HEK293 (cell line): ENCODE data around the gene LARGE1.

ENCODE experiments used
- CTCF ChIA-PET: fragments of 350-600 bp; formaldehyde crosslinking; extraction: SDS; loops from one replicate; lab custom pipeline; 2021; ENCODE audit warnings: antibody characterized with exemption; lab: Yijun Ruan, JAX
- POLR2A ChIA-PET: fragments of 300-600 bp; formaldehyde crosslinking; extraction: SDS; loops from one replicate; lab custom pipeline; 2020; ENCODE audit warnings: antibody characterized with exemption, inconsistent platforms; lab: Yijun Ruan, JAX
- H3K27ac ChIP-seq: fragments of 200-500 bp; sonication (Bioruptor generic); 2 replicates; pipeline ENCODE4 v1.5.1; 2014; ENCODE audit warnings: low read depth, low read length, control low read depth, inconsistent platforms; ENCODE audit errors: extremely low read depth
- H3K36me3 ChIP-seq, 2 experiments: fragments of 200-500 bp in 1 of 2; sonication (Bioruptor generic) in 1 of 2; 1 replicate in 1 of 2; 2 replicates in 1 of 2; pipeline ENCODE4 v1.5.1; 2014 to 2017; ENCODE audit warnings: inconsistent platforms in 2 of 2, low read length in 2 of 2; ENCODE audit not compliant: control insufficient read depth in 2 of 2, insufficient read depth in 1 of 2
- H3K4me1 ChIP-seq: fragments of 200-500 bp; sonication (Bioruptor generic); 2 replicates; pipeline ENCODE4 v1.5.1; 2014; ENCODE audit warnings: mild to moderate bottlenecking, low read length, inconsistent platforms; ENCODE audit not compliant: control insufficient read depth, insufficient read depth
- H3K4me3 ChIP-seq: 2 replicates; pipeline ENCODE4 v1.5.1; 2011; ENCODE audit warnings: low read depth, mild to moderate bottlenecking, control low read depth, low read length, moderate library complexity
- H3K9me3 ChIP-seq: fragments of 200-500 bp; sonication (Bioruptor generic); 2 replicates; pipeline ENCODE4 v1.5.1; 2014; ENCODE audit warnings: low read depth, low read length, inconsistent platforms; ENCODE audit not compliant: control insufficient read depth, insufficient read depth
- AEBP2 ChIP-seq: fragments of 450-650 bp; formaldehyde crosslinking; IDR thresholded peaks from 2 replicates; pipeline ENCODE4 v1.5.1; 2016; ENCODE audit warnings: missing biosample characterization, missing genetic modification characterization, borderline replicate concordance
- EGR2 ChIP-seq: fragments of 450-650 bp; formaldehyde crosslinking; IDR thresholded peaks from 2 replicates; pipeline ENCODE4 v1.5.1; 2016; ENCODE audit warnings: low read depth, missing biosample characterization, missing genetic modification characterization
- GLIS1 ChIP-seq: fragments of 450-650 bp; formaldehyde crosslinking; IDR thresholded peaks from 2 replicates; pipeline ENCODE4 v1.5.1; 2016; ENCODE audit warnings: missing biosample characterization, missing genetic modification characterization
- HOXC10 ChIP-seq: sonication (generic); formaldehyde crosslinking; IDR thresholded peaks from 2 replicates; pipeline ENCODE4 v1.8.1; 2023; ENCODE audit warnings: mild to moderate bottlenecking, missing genetic modification reagents
- IKZF3 ChIP-seq: fragments of 450-650 bp; IDR thresholded peaks from 2 replicates; pipeline ENCODE4 v1.5.0; 2018; ENCODE audit warnings: missing biosample characterization, mild to moderate bottlenecking, missing genetic modification characterization, moderate library complexity
- KLF10 ChIP-seq: fragments of 450-650 bp; IDR thresholded peaks from 2 replicates; pipeline ENCODE4 v1.5.1; 2018; ENCODE audit warnings: missing biosample characterization, mild to moderate bottlenecking, missing genetic modification characterization
- MYNN ChIP-seq: fragments of 450-650 bp; formaldehyde crosslinking; IDR thresholded peaks from 2 replicates; pipeline ENCODE4 v1.5.1; 2016; ENCODE audit warnings: missing biosample characterization, missing genetic modification characterization, borderline replicate concordance
- PRDM1 ChIP-seq: fragments of 450-650 bp; formaldehyde crosslinking; IDR thresholded peaks from 2 replicates; pipeline ENCODE4; 2016; ENCODE audit warnings: missing biosample characterization, missing genetic modification characterization
- SETDB1 ChIP-seq: IDR thresholded peaks from one replicate; pipeline ENCODE4 v1.6.1; 2017; ENCODE audit warnings: mild to moderate bottlenecking, low read length, moderate library complexity, mixed read lengths; ENCODE audit not compliant: insufficient read length
- SP2 ChIP-seq: fragments of 450-650 bp; formaldehyde crosslinking; IDR thresholded peaks from 2 replicates; pipeline ENCODE4 v1.5.1; 2016; ENCODE audit warnings: missing biosample characterization, missing genetic modification characterization
- YY2 ChIP-seq: fragments of 450-650 bp; formaldehyde crosslinking; IDR thresholded peaks from 2 replicates; pipeline ENCODE4 v1.5.1; 2016; ENCODE audit warnings: missing biosample characterization, missing genetic modification characterization
- ZBTB21 ChIP-seq: fragments of 450-650 bp; formaldehyde crosslinking; IDR thresholded peaks from 2 replicates; pipeline ENCODE4 v1.5.1; 2017; ENCODE audit warnings: missing biosample characterization, missing genetic modification characterization
- ZFHX2 ChIP-seq: fragments of 450-650 bp; formaldehyde crosslinking; conservative IDR thresholded peaks from 2 replicates; pipeline ENCODE4 v1.5.1; 2016; ENCODE audit warnings: missing biosample characterization, missing genetic modification characterization
- ZFP3 ChIP-seq: fragments of 450-650 bp; formaldehyde crosslinking; IDR thresholded peaks from 2 replicates; pipeline ENCODE4 v1.5.1; 2016; ENCODE audit warnings: low read depth, missing biosample characterization, missing genetic modification characterization
- ZNF10 ChIP-seq: fragments of 450-650 bp; formaldehyde crosslinking; IDR thresholded peaks from 2 replicates; pipeline ENCODE4 v1.5.1; 2017; ENCODE audit warnings: missing biosample characterization, missing genetic modification characterization
- ZNF138 ChIP-seq: fragments of 450-650 bp; formaldehyde crosslinking; IDR thresholded peaks from 2 replicates; pipeline ENCODE4 v1.5.1; 2016; ENCODE audit warnings: missing biosample characterization, missing genetic modification characterization, borderline replicate concordance
- ZNF214 ChIP-seq: fragments of 450-650 bp; formaldehyde crosslinking; IDR thresholded peaks from 2 replicates; pipeline ENCODE4 v1.5.1; 2017; ENCODE audit warnings: missing biosample characterization, mild to moderate bottlenecking, missing genetic modification characterization, borderline replicate concordance
- ZNF354C ChIP-seq: fragments of 450-650 bp; formaldehyde crosslinking; IDR thresholded peaks from 2 replicates; pipeline ENCODE4 v1.5.1; 2016; ENCODE audit warnings: missing biosample characterization, missing genetic modification characterization, low read depth, borderline replicate concordance
- ZNF404 ChIP-seq: fragments of 450-650 bp; formaldehyde crosslinking; IDR thresholded peaks from 2 replicates; pipeline ENCODE4 v1.5.1; 2017; ENCODE audit warnings: missing biosample characterization, missing genetic modification characterization
- ZNF416 ChIP-seq: fragments of 450-650 bp; formaldehyde crosslinking; IDR thresholded peaks from 2 replicates; pipeline ENCODE4 v1.5.1; 2016; ENCODE audit warnings: missing biosample characterization, missing genetic modification characterization
- ZNF433 ChIP-seq: fragments of 450-650 bp; formaldehyde crosslinking; IDR thresholded peaks from 2 replicates; pipeline ENCODE4 v1.5.1; 2016; ENCODE audit warnings: missing biosample characterization, missing genetic modification characterization, low read depth
- ZNF473 ChIP-seq: fragments of 450-650 bp; formaldehyde crosslinking; IDR thresholded peaks from 2 replicates; pipeline ENCODE4 v1.5.1; 2017; ENCODE audit warnings: missing biosample characterization, missing genetic modification characterization
- ZNF548 ChIP-seq: fragments of 450-650 bp; formaldehyde crosslinking; IDR thresholded peaks from 2 replicates; pipeline ENCODE4 v1.5.1; 2016; ENCODE audit warnings: missing biosample characterization, missing genetic modification characterization
- ZNF555 ChIP-seq: fragments of 450-650 bp; formaldehyde crosslinking; conservative IDR thresholded peaks from 2 replicates; pipeline ENCODE4 v1.5.1; 2017; ENCODE audit warnings: missing biosample characterization, mild to moderate bottlenecking, missing genetic modification characterization, inconsistent platforms
- ZNF558 ChIP-seq: fragments of 450-650 bp; formaldehyde crosslinking; IDR thresholded peaks from 2 replicates; pipeline ENCODE4 v1.5.1; 2016; ENCODE audit warnings: missing biosample characterization, missing genetic modification characterization
- ZNF626 ChIP-seq: fragments of 450-650 bp; sonication (Bioruptor Pico); formaldehyde crosslinking; IDR thresholded peaks from 2 replicates; pipeline ENCODE4 v1.5.1; 2018; ENCODE audit warnings: missing biosample characterization, missing genetic modification characterization, inconsistent platforms
- ZNF654 ChIP-seq: fragments of 450-650 bp; formaldehyde crosslinking; IDR thresholded peaks from 2 replicates; pipeline ENCODE4 v1.5.1; 2016; ENCODE audit warnings: low read depth, missing biosample characterization, missing genetic modification characterization
- ZNF777 ChIP-seq: fragments of 450-650 bp; formaldehyde crosslinking; IDR thresholded peaks from 2 replicates; pipeline ENCODE4 v1.5.1; 2017; ENCODE audit warnings: missing biosample characterization, missing genetic modification characterization, borderline replicate concordance
- TF ChIP-seq, protein P1 (sequence below): fragments of 450-650 bp; IDR thresholded peaks from 2 replicates; pipeline ENCODE4 v1.5.1; 2018; ENCODE audit warnings: missing biosample characterization, missing genetic modification characterization
- TF ChIP-seq, protein P2 (sequence below): fragments of 450-650 bp; formaldehyde crosslinking; conservative IDR thresholded peaks from 2 replicates; pipeline ENCODE4 v1.5.1; 2016; ENCODE audit warnings: low read depth, missing biosample characterization, missing genetic modification characterization
- TF ChIP-seq, protein P3 (sequence below): fragments of 450-650 bp; formaldehyde crosslinking; IDR thresholded peaks from 2 replicates; pipeline ENCODE4 v1.5.1; 2016; ENCODE audit warnings: missing biosample characterization, missing genetic modification characterization

Gene LARGE1

GRCh38 chr22:33821290-33821689 lies 99.0 kb downstream of the LARGE1 start:
- Histone ChIP-seq H3K27ac (no peak overlapping the region), H3K36me3 (no peaks in the 10 kb centered on the region), H3K4me1 (no peaks in the 10 kb centered on the region), H3K9me3 (no peaks in the 10 kb centered on the region), H3K4me3 (no peak overlapping the region)
- TF ChIP-seq IKZF3 (tag by site-specific recombination), result no peak
- TF ChIP-seq YY2 (tag by site-specific recombination), result no peak
- TF ChIP-seq ZFHX2, result no peak
- TF ChIP-seq ZNF558 (tag by site-specific recombination), result no peak
- TF ChIP-seq, protein P1, sequence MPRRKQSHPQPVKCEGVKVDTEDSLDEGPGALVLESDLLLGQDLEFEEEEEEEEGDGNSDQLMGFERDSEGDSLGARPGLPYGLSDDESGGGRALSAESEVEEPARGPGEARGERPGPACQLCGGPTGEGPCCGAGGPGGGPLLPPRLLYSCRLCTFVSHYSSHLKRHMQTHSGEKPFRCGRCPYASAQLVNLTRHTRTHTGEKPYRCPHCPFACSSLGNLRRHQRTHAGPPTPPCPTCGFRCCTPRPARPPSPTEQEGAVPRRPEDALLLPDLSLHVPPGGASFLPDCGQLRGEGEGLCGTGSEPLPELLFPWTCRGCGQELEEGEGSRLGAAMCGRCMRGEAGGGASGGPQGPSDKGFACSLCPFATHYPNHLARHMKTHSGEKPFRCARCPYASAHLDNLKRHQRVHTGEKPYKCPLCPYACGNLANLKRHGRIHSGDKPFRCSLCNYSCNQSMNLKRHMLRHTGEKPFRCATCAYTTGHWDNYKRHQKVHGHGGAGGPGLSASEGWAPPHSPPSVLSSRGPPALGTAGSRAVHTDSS (tag by site-specific recombination), result no peak
- no peak for TF ChIP-seq GLIS1 (tag by site-specific recombination)
- TF ChIP-seq ZNF433 (tag by site-specific recombination), result no peak
- TF ChIP-seq ZNF654 (tag by site-specific recombination), result no peak
- TF ChIP-seq MYNN (tag by site-specific recombination), result no peak
- TF ChIP-seq ZNF548 (tag by site-specific recombination), result no peak
- TF ChIP-seq ZNF10 (tag by site-specific recombination), result no peak
- no peak for TF ChIP-seq SETDB1
- no peak for TF ChIP-seq ZNF416 (tag by site-specific recombination)
- TF ChIP-seq ZNF777 (tag by site-specific recombination), result no peak
- no peak for TF ChIP-seq ZNF555 (tag by site-specific recombination)
- no peak for TF ChIP-seq KLF10 (tag by site-specific recombination)
- no peak for TF ChIP-seq PRDM1 (tag by site-specific recombination)
- TF ChIP-seq AEBP2 (tag by site-specific recombination), result no peak
- TF ChIP-seq ZNF138 (tag by site-specific recombination), result no peak
- TF ChIP-seq ZNF626 (tag by site-specific recombination), result no peak
- ChIA-PET POLR2A (no interaction called here), CTCF (no interaction called here)

DNA sequence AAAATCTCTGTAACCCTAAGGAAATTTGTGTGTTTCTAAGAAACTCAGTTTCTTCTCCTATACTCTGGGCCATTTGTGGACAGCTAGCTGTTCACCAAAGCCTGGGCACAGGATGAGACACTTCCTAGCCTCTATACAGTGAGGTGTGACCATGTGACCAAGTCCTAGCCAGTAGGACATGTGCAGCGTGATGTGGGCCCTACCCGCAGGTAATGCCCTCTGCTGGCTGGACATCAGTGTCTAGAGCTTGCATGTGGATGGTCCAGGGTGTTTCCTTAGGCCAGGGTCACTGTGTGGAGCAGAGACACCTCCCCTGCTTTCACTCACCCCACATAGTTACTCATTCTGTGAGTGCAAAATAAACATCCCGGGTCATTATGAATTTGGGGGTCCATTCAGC lies 100.5 kb downstream of the LARGE1 start:
- Histone ChIP-seq H3K4me1 (no peaks in the 10 kb centered on the region), H3K27ac (no peak overlapping the region), H3K36me3 (no peaks in the 10 kb centered on the region), H3K4me3 (no peak overlapping the region), H3K9me3 (no peaks in the 10 kb centered on the region)
- ChIA-PET POLR2A (no interaction called here), CTCF (interaction anchor here (0.6 kb wide), 1 partner anchor 362 kb away, joined by 3 read pairs; no protein-coding TSS in a partner anchor)
- no peak for TF ChIP-seq ZNF138 (tag by site-specific recombination)
- no peak for TF ChIP-seq ZNF214 (tag by site-specific recombination)
- no peak for TF ChIP-seq ZNF404 (tag by site-specific recombination)
- TF ChIP-seq ZBTB21 (tag by site-specific recombination), result no peak
- no peak for TF ChIP-seq SP2 (tag by site-specific recombination)
- no peak for TF ChIP-seq ZNF473 (tag by site-specific recombination)
- TF ChIP-seq HOXC10, result no peak
- no peak for TF ChIP-seq EGR2 (tag by site-specific recombination)
- TF ChIP-seq, protein P2, sequence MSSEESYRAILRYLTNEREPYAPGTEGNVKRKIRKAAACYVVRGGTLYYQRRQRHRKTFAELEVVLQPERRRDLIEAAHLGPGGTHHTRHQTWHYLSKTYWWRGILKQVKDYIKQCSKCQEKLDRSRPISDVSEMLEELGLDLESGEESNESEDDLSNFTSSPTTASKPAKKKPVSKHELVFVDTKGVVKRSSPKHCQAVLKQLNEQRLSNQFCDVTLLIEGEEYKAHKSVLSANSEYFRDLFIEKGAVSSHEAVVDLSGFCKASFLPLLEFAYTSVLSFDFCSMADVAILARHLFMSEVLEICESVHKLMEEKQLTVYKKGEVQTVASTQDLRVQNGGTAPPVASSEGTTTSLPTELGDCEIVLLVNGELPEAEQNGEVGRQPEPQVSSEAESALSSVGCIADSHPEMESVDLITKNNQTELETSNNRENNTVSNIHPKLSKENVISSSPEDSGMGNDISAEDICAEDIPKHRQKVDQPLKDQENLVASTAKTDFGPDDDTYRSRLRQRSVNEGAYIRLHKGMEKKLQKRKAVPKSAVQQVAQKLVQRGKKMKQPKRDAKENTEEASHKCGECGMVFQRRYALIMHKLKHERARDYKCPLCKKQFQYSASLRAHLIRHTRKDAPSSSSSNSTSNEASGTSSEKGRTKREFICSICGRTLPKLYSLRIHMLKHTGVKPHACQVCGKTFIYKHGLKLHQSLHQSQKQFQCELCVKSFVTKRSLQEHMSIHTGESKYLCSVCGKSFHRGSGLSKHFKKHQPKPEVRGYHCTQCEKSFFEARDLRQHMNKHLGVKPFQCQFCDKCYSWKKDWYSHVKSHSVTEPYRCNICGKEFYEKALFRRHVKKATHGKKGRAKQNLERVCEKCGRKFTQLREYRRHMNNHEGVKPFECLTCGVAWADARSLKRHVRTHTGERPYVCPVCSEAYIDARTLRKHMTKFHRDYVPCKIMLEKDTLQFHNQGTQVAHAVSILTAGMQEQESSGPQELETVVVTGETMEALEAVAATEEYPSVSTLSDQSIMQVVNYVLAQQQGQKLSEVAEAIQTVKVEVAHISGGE, result no peak
- no peak for TF ChIP-seq ZFP3 (tag by site-specific recombination)
- TF ChIP-seq, protein P3, sequence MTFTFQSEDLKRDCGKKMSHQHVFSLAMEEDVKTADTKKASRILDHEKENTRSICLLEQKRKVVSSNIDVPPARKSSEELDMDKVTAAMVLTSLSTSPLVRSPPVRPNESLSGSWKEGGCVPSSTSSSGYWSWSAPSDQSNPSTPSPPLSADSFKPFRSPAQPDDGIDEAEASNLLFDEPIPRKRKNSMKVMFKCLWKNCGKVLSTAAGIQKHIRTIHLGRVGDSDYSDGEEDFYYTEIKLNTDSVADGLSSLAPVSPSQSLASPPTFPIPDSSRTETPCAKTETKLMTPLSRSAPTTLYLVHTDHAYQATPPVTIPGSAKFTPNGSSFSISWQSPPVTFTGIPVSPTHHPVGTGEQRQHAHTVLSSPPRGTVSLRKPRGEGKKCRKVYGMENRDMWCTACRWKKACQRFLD (tag by site-specific recombination), result no peak
- TF ChIP-seq ZNF354C, result no peak
